Activated CD4-positive, alpha-beta T cell treated with anti-CD3 and anti-CD28 coated beads, Interleukin-2, amount 10 ng/mL, durations not matched to agents 7 days and 5 days (primary cell): ENCODE results near the gene CBR3. TPM values are rescaled to one million over a fixed set of nuclear protein-coding genes. Genes with fewer than 3 reads are reported as not detected.

Experiments
- CTCF ChIA-PET: fragments of 350-600 bp; sonication (Branson Sonifier 250); formaldehyde crosslinking; loops from one replicate; lab custom pipeline; 2021; ENCODE audit warnings: antibody characterized with exemption; lab: Charles Lee
- POLR2A ChIA-PET: fragments of 350-600 bp; sonication (Branson Sonifier 250); formaldehyde crosslinking; loops from one replicate; lab custom pipeline; 2021; ENCODE audit warnings: antibody characterized with exemption; lab: Charles Lee
- DNase-seq: peaks from one replicate; pipeline ENCODE4 v3.0.0-alpha.2; 2020
- H3K27ac Mint-ChIP-seq: one replicate; pipeline ENCODE4 v1.8.0; 2021; ENCODE audit warnings: mild to moderate bottlenecking, moderate library complexity, mixed read lengths
- H3K27me3 Mint-ChIP-seq: one replicate; pipeline ENCODE4 v1.8.0; 2021; ENCODE audit warnings: mixed read lengths
- H3K36me3 Mint-ChIP-seq: one replicate; pipeline ENCODE4 v1.8.0; 2021; ENCODE audit warnings: low read depth, mixed read lengths
- H3K4me1 Mint-ChIP-seq: one replicate; pipeline ENCODE4 v1.8.0; 2021; ENCODE audit warnings: mixed read lengths
- H3K4me3 Mint-ChIP-seq: one replicate; pipeline ENCODE4 v1.8.0; 2021; ENCODE audit warnings: mild to moderate bottlenecking, moderate library complexity, mixed read lengths
- H3K9me3 Mint-ChIP-seq: one replicate; pipeline ENCODE4 v1.8.0; 2021; ENCODE audit warnings: mixed read lengths
- total RNA-seq, 2 experiments: library from RNA; stranded (reverse); gene quantifications; one replicate each; pipeline ENCODE4 v1.2.3, GENCODE V29; 2021

The CBR3 gene
- total RNA-seq, 2 experiments from 2014 or later, result 24.4 to 30.9 TPM

- no peak overlapping the region for H3K4me3 Mint-ChIP-seq
- DNase-seq, result no peak
- H3K27me3 Mint-ChIP-seq, result no peaks in the 10 kb centered on the region
- CTCF ChIA-PET, result no interaction called here
- peaks cover 28% of the 10 kb centered on the region for H3K4me1 Mint-ChIP-seq
- H3K27ac Mint-ChIP-seq, result no peak overlapping the region
- H3K36me3 Mint-ChIP-seq, result peaks cover 8% of the 10 kb centered on the region
- POLR2A ChIA-PET, result no interaction called here
- H3K9me3 Mint-ChIP-seq, result no peaks in the 10 kb centered on the region
These were observed 44.3 kb downstream of the CBR3 start for GRCh38 chr21:36179145-36179544.

GRCh38 chr21:36180963-36181362, 46.1 kb downstream of the CBR3 start:
- no peaks in the 10 kb centered on the region for H3K9me3 Mint-ChIP-seq
- CTCF ChIA-PET, result interaction anchor here (0.6 kb wide), 1 partner anchor 367 kb away, joined by 3 read pairs; no protein-coding TSS in a partner anchor
- peaks cover 20% of the 10 kb centered on the region for H3K4me1 Mint-ChIP-seq
- POLR2A ChIA-PET, result no interaction called here
- H3K4me3 Mint-ChIP-seq, result no peak overlapping the region
- DNase-seq, result no peak
- H3K27me3 Mint-ChIP-seq, result no peaks in the 10 kb centered on the region
- H3K36me3 Mint-ChIP-seq, result peaks cover 8% of the 10 kb centered on the region
- no peak overlapping the region for H3K27ac Mint-ChIP-seq

GRCh38 chr21:36183144-36183795, 48.4 kb downstream of the CBR3 start:
- Mint-ChIP-seq H3K4me1 (peaks cover 19% of the 10 kb centered on the region), H3K4me3 (no peak overlapping the region), H3K36me3 (peaks cover 12% of the 10 kb centered on the region), H3K9me3 (no peaks in the 10 kb centered on the region), H3K27me3 (no peaks in the 10 kb centered on the region), H3K27ac (no peak overlapping the region)
- DNase-seq, result no peak
- ChIA-PET CTCF (no interaction called here), POLR2A (no interaction called here)

DNA sequence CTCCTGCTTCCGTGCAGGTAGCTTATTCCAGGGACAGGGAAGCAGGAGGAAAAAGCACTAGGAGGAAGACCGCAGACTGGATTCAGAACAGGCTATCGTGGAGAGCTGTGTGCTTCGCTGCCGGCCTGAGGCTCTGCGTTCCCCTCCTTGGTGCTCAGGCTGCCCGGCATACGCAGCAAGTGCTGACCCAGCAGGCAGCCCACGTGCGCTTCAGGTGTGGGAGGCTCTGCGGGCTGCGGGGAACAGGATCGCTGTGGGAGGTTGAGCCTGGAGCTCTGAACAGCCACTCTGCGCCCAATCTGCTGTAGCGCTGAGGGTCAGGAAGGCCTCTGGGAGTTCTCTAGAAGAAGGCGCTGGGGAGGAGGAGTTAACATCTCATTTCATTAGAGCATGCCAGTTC, 49.7 kb downstream of the CBR3 start:
- Mint-ChIP-seq H3K27ac (no peak overlapping the region), H3K36me3 (peaks cover 13% of the 10 kb centered on the region), H3K9me3 (no peaks in the 10 kb centered on the region), H3K27me3 (no peaks in the 10 kb centered on the region), H3K4me1 (peaks cover 25% of the 10 kb centered on the region), H3K4me3 (no peak overlapping the region)
- ChIA-PET CTCF (interaction anchor here (0.8 to 1.1 kb wide), 2 partner anchors 9 to 19 kb away, joined by 3 read pairs; no protein-coding TSS in a partner anchor), POLR2A (no interaction called here)
- DNase-seq, result no peak

GRCh38 chr21:36185523-36185922, 50.6 kb downstream of the CBR3 start:
- ChIA-PET POLR2A (no interaction called here), CTCF (interaction anchor here (0.7 to 1.1 kb wide), 2 partner anchors 18 to 163 kb away, joined by 3 read pairs; no protein-coding TSS in a partner anchor)
- Mint-ChIP-seq H3K36me3 (peaks cover 13% of the 10 kb centered on the region), H3K27me3 (no peaks in the 10 kb centered on the region), H3K9me3 (no peaks in the 10 kb centered on the region), H3K4me3 (no peak overlapping the region), H3K27ac (no peak overlapping the region), H3K4me1 (peaks cover 25% of the 10 kb centered on the region)
- DNase-seq, result no peak

- no peaks in the 10 kb centered on the region for H3K9me3 Mint-ChIP-seq
- ChIA-PET CTCF (interaction anchor here (0.7 to 3.8 kb wide), 3 partner anchors 10 to 164 kb away, joined by 3 to 15 read pairs (median 5); no protein-coding TSS in a partner anchor), POLR2A (no interaction called here)
- H3K27ac Mint-ChIP-seq, result no peak overlapping the region
- no peak for DNase-seq
- peaks cover 25% of the 10 kb centered on the region for H3K4me1 Mint-ChIP-seq
- no peaks in the 10 kb centered on the region for H3K27me3 Mint-ChIP-seq
- no peak overlapping the region for H3K4me3 Mint-ChIP-seq
- peaks cover 12% of the 10 kb centered on the region for H3K36me3 Mint-ChIP-seq
These were observed 51.2 kb downstream of the CBR3 start for GRCh38 chr21:36186081-36186480.

GRCh38 chr21:36186506-36187399, 51.9 kb downstream of the CBR3 start:
- no peak overlapping the region for H3K4me3 Mint-ChIP-seq
- H3K4me1 Mint-ChIP-seq, result peaks cover 25% of the 10 kb centered on the region
- H3K36me3 Mint-ChIP-seq, result peaks cover 11% of the 10 kb centered on the region
- no peak overlapping the region for H3K27ac Mint-ChIP-seq
- POLR2A ChIA-PET, result no interaction called here
- no peak for DNase-seq
- CTCF ChIA-PET, result interaction anchor here (1.0 to 3.8 kb wide), 6 partner anchors 9 to 34 kb away, joined by 3 to 15 read pairs (median 3); no protein-coding TSS in a partner anchor
- no peaks in the 10 kb centered on the region for H3K9me3 Mint-ChIP-seq
- H3K27me3 Mint-ChIP-seq, result no peaks in the 10 kb centered on the region

GRCh38 chr21:36188081-36188681, 53.3 kb downstream of the CBR3 start:
- H3K4me1 Mint-ChIP-seq, result peaks cover 22% of the 10 kb centered on the region
- peaks cover 11% of the 10 kb centered on the region for H3K36me3 Mint-ChIP-seq
- CTCF ChIA-PET, result interaction anchor here (1.1 to 3.8 kb wide), 3 partner anchors 15 to 35 kb away, joined by 3 to 15 read pairs (median 3); no protein-coding TSS in a partner anchor
- peak overlapping the region; percentile 65 for H3K27ac Mint-ChIP-seq
- no peak overlapping the region for H3K4me3 Mint-ChIP-seq
- DNase-seq, result no peak
- no peaks in the 10 kb centered on the region for H3K27me3 Mint-ChIP-seq
- POLR2A ChIA-PET, result no interaction called here
- H3K9me3 Mint-ChIP-seq, result no peaks in the 10 kb centered on the region

DNA sequence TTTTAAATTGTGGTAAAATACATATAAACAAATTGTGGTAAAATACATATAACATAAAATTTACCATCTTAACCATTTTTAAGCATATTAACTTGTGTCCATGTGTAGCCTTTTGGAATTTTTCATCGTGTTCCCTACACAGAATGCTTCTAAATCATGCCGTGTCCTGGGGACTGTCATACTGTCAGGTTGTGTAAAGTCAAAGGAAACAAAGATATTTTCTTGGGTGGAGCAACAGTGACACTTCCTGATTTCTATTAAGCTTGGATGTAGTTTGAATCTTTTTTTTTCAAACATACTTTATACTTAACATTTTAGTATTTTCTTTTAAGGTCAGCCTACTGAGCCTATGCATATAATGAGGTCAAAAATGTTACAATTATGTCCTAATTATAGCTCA, 54.1 kb downstream of the CBR3 start:
- H3K4me1 Mint-ChIP-seq, result peaks cover 20% of the 10 kb centered on the region

GRCh38 chr21:36190736-36191135, 55.9 kb downstream of the CBR3 start:
- ChIA-PET CTCF (interaction anchor here (1.7 kb wide), 1 partner anchor 16 kb away, joined by 6 read pairs; no protein-coding TSS in a partner anchor), POLR2A (no interaction called here)
- Mint-ChIP-seq H3K4me1 (peaks cover 14% of the 10 kb centered on the region), H3K9me3 (no peaks in the 10 kb centered on the region), H3K27me3 (no peaks in the 10 kb centered on the region), H3K27ac (no peak overlapping the region), H3K4me3 (no peak overlapping the region), H3K36me3 (peaks cover 10% of the 10 kb centered on the region)
- no peak for DNase-seq

More for the DNA sequence above, 54.1 kb downstream of the CBR3 start:
- no peak for DNase-seq
- ChIA-PET CTCF (interaction anchor here (1.3 to 3.8 kb wide), 3 partner anchors 14 to 25 kb away, joined by 3 to 15 read pairs (median 6); no protein-coding TSS in a partner anchor), POLR2A (no interaction called here)
- Mint-ChIP-seq H3K36me3 (peaks cover 11% of the 10 kb centered on the region), H3K9me3 (no peaks in the 10 kb centered on the region), H3K27ac (no peak overlapping the region), H3K4me3 (no peak overlapping the region), H3K27me3 (no peaks in the 10 kb centered on the region)

- Mint-ChIP-seq H3K4me1 (peaks cover 8% of the 10 kb centered on the region), H3K9me3 (no peaks in the 10 kb centered on the region), H3K27me3 (no peaks in the 10 kb centered on the region), H3K36me3 (peaks cover 11% of the 10 kb centered on the region), H3K4me3 (no peak overlapping the region), H3K27ac (no peak overlapping the region)
- ChIA-PET CTCF (interaction anchor here (0.6 kb wide), 1 partner anchor 50 kb away, joined by 4 read pairs; no protein-coding TSS in a partner anchor), POLR2A (no interaction called here)
- DNase-seq, result no peak
These were observed 58.3 kb downstream of the CBR3 start for GRCh38 chr21:36193200-36193599.

DNA sequence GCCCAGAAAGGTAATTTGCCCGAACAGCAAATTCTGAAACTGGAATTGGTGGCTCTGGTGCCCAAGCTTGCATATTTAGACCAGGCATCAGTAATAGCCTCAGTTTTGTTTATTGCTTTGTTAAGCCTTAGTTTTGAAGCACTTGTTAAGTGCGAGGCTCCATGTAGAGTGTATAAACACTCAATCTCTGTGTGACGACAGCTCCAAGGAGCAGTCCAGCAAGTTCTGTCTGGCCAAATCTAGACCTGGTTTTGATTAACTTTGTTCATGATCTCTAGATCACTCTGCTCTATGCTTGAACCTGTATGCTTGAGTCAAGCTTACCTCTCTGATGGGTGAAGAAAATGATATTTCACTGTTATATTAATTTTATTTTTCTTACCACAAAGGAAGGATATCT, 59.1 kb downstream of the CBR3 start:
- Mint-ChIP-seq H3K27me3 (no peaks in the 10 kb centered on the region), H3K27ac (no peak overlapping the region), H3K4me1 (no peaks in the 10 kb centered on the region), H3K9me3 (no peaks in the 10 kb centered on the region), H3K36me3 (peaks cover 6% of the 10 kb centered on the region), H3K4me3 (no peak overlapping the region)
- ChIA-PET CTCF (interaction anchor here (0.6 to 1.2 kb wide), 3 partner anchors 10 to 49 kb away, joined by 3 to 4 read pairs (median 4); no protein-coding TSS in a partner anchor), POLR2A (interaction anchor here (0.5 kb wide), 1 partner anchor 134 kb away, joined by 6 read pairs; no protein-coding TSS in a partner anchor)
- no peak for DNase-seq
